Tibial nerve (tissue), 4 donors: Measurements from ENCODE around the gene TFE3.

Source experiments
- EP300 ChIP-seq, 2 donors: sonication (generic); formaldehyde crosslinking; IDR thresholded peaks; one replicate each; pipeline ENCODE4 v1.6.1; 2017; ENCODE audit warnings: antibody characterized with exemption in 2 of 2, mild to moderate bottlenecking in 1 of 2
- TF ChIP-seq, protein P1 (sequence below), 5 experiments: fragments of 200-600 bp in 3 of 5; fragments of 450-650 bp in 2 of 5; sonication (generic) in 3 of 5; IDR thresholded peaks; one replicate each; pipeline ENCODE4 v1.5.1; 2016 to 2019; ENCODE audit warnings: antibody characterized with exemption in 5 of 5, mild to moderate bottlenecking in 3 of 5, moderate library complexity in 2 of 5

DNA sequence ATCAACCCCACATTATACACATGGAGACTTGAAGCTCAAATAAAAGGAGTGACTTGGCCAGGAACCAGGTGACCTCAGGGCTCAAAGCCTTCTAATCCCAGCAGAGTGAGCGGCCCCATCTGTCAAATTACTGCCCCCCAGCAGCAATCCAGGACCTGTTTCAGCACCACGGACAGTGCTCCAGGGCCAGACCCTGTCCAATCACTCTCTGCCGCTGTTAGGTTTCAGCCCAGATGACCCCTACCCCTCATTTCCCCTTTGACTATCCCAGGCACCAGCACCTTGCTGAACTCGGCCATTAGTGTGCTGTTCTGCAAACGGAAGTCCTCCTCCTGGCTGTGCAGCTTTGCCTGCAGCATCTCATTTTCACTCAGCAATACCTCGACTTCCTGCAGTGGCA is 46.2 kb downstream of the TFE3 start:
- no peak for TF ChIP-seq EP300 (IDR thresholded peaks at IDR 0.05)
- TF ChIP-seq, protein P1, sequence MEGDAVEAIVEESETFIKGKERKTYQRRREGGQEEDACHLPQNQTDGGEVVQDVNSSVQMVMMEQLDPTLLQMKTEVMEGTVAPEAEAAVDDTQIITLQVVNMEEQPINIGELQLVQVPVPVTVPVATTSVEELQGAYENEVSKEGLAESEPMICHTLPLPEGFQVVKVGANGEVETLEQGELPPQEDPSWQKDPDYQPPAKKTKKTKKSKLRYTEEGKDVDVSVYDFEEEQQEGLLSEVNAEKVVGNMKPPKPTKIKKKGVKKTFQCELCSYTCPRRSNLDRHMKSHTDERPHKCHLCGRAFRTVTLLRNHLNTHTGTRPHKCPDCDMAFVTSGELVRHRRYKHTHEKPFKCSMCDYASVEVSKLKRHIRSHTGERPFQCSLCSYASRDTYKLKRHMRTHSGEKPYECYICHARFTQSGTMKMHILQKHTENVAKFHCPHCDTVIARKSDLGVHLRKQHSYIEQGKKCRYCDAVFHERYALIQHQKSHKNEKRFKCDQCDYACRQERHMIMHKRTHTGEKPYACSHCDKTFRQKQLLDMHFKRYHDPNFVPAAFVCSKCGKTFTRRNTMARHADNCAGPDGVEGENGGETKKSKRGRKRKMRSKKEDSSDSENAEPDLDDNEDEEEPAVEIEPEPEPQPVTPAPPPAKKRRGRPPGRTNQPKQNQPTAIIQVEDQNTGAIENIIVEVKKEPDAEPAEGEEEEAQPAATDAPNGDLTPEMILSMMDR (IDR thresholded peaks at IDR 0.05), result no peak
